Measurements from ENCODE around the gene MARCO. TPM values are rescaled to one million over a fixed set of nuclear protein-coding genes. Genes with fewer than 3 reads are reported as not detected.

Gene MARCO
- total RNA-seq, 2 experiments from 2014 or later, result not detected

DNA sequence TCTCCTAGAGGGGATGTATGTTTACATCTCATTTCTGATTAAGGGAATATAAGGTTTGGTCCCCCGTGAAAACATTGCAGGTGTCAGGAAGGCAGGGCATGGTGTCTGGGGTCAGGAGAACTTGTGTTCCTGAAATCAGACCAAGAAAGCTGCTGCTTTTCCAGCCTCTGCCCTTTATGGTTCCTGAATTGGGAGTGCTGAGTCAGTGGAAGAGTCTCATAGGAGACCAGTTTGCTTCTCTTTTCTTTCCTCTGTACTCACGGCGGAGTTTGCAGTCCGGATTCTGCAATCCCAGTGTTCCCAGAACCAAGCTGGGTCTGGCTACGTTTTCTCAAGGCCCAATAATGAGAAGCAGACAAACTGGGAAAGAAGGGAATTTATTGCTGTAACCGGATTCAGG is 5.1 kb upstream of the MARCO start:
- TF ChIP-seq CTCF (IDR thresholded peaks at IDR 0.05), result no peak
- H3K9me3 Mint-ChIP-seq, result peaks cover 14% of the 10 kb centered on the region
- no peak for DNase-seq
- peaks cover 4% of the 10 kb centered on the region for H3K4me1 Mint-ChIP-seq (ENCODE audit: low read depth)
- ATAC-seq, result no peak
- no peaks in the 10 kb centered on the region for H3K27me3 Mint-ChIP-seq
- POLR2A ChIA-PET, result no interaction called here
- CTCF ChIA-PET, result no interaction called here
- H3K4me3 Mint-ChIP-seq, result no peak overlapping the region
- intact Hi-C loops (cut with micrococcal nuclease), result no loop called here
- peaks cover 5% of the 10 kb centered on the region for H3K36me3 Mint-ChIP-seq (ENCODE audit: low read depth)
- no peak overlapping the region for H3K27ac Mint-ChIP-seq

- CTCF ChIA-PET, result no interaction called here
- Mint-ChIP-seq H3K36me3 (ENCODE audit: low read depth) (peaks cover 5% of the 10 kb centered on the region), H3K27ac (no peak overlapping the region), H3K27me3 (no peaks in the 10 kb centered on the region), H3K4me1 (ENCODE audit: low read depth) (peaks cover 4% of the 10 kb centered on the region), H3K4me3 (no peak overlapping the region), H3K9me3 (peaks cover 9% of the 10 kb centered on the region)
- DNase-seq (no peak), ATAC-seq (no peak)
- intact Hi-C loops (cut with micrococcal nuclease), result no loop called here
- POLR2A ChIA-PET, result no interaction called here
- no peak for TF ChIP-seq CTCF (IDR thresholded peaks at IDR 0.05)
These were observed 4.2 kb upstream of the MARCO start for GRCh38 chr2:118937817-118938216.

GRCh38 chr2:118939994-118940393 is 2.0 kb upstream of the MARCO start:
- ChIA-PET CTCF (no interaction called here), POLR2A (no interaction called here)
- TF ChIP-seq CTCF (IDR thresholded peaks at IDR 0.05), result no peak
- H3K27me3 Mint-ChIP-seq, result peaks cover 4% of the 10 kb centered on the region
- peaks cover 4% of the 10 kb centered on the region for H3K4me1 Mint-ChIP-seq (ENCODE audit: low read depth)
- no peaks in the 10 kb centered on the region for H3K36me3 Mint-ChIP-seq (ENCODE audit: low read depth)
- H3K4me3 Mint-ChIP-seq, result no peak overlapping the region
- ATAC-seq (no peak), DNase-seq (no peak)
- H3K9me3 Mint-ChIP-seq, result no peaks in the 10 kb centered on the region
- H3K27ac Mint-ChIP-seq, result no peak overlapping the region
- intact Hi-C loops (cut with micrococcal nuclease), result no loop called here

GRCh38 chr2:118940486-118941120 is 1.4 kb upstream of the MARCO start:
- POLR2A ChIA-PET, result no interaction called here
- peaks cover 4% of the 10 kb centered on the region for H3K27me3 Mint-ChIP-seq

More at GRCh38 chr2:118940486-118941120, 1.4 kb upstream of the MARCO start:
- ATAC-seq (no peak), DNase-seq (no peak)
- TF ChIP-seq CTCF (IDR thresholded peaks at IDR 0.05), result no peak
- CTCF ChIA-PET, result interaction anchor here (2.3 kb wide), 1 partner anchor 85 kb away, joined by 5 read pairs; no protein-coding TSS in a partner anchor
- Mint-ChIP-seq H3K4me1 (ENCODE audit: low read depth) (peaks cover 4% of the 10 kb centered on the region), H3K27ac (no peak overlapping the region), H3K4me3 (no peak overlapping the region), H3K36me3 (ENCODE audit: low read depth) (no peaks in the 10 kb centered on the region), H3K9me3 (no peaks in the 10 kb centered on the region)
- intact Hi-C loops (cut with micrococcal nuclease), result no loop called here

Measured in activated CD8-positive, alpha-beta T cell treated with anti-CD3 and anti-CD28 coated beads for 36 hours (primary cell).